DOHH2 (cell line): ENCODE results near the gene MSLN.

Experiments used
- H3F3A ChIP-seq: fragments of 200-600 bp; sonication (generic), shearing (Covaris generic); 2 replicates; pipeline ENCODE4 v1.6.0; 2016; ENCODE audit warnings: antibody characterized with exemption, mild to moderate bottlenecking; ENCODE audit not compliant: control insufficient read depth, insufficient read depth
- H3K27ac ChIP-seq: fragments of 200-600 bp; sonication (generic); 2 replicates; pipeline ENCODE4 v1.5.1; 2014; ENCODE audit warnings: low read depth, mild to moderate bottlenecking, low read length, moderate library complexity
- H3K27me3 ChIP-seq: fragments of 200-600 bp; sonication (generic); 2 replicates; pipeline ENCODE4 v1.6.1; 2014; ENCODE audit warnings: mild to moderate bottlenecking, low read length, mixed read lengths; ENCODE audit not compliant: control insufficient read depth
- H3K36me3 ChIP-seq: fragments of 200-600 bp; sonication (generic); 2 replicates; pipeline ENCODE4 v1.6.1; 2014; ENCODE audit warnings: mild to moderate bottlenecking, low read length, moderate library complexity, mixed read lengths; ENCODE audit not compliant: control insufficient read depth
- H3K4me1 ChIP-seq: fragments of 200-600 bp; sonication (generic); 2 replicates; pipeline ENCODE4 v1.6.1; 2014; ENCODE audit warnings: mild to moderate bottlenecking, low read length, mixed read lengths; ENCODE audit not compliant: control insufficient read depth
- H3K4me2 ChIP-seq: fragments of 200-600 bp; sonication (generic); 2 replicates; pipeline ENCODE4 v1.6.0; 2014; ENCODE audit warnings: mild to moderate bottlenecking, low read length, moderate library complexity
- H3K4me3 ChIP-seq: fragments of 200-600 bp; sonication (generic); 2 replicates; pipeline ENCODE4 v1.5.1; 2014; ENCODE audit warnings: mild to moderate bottlenecking, low read length, mixed read lengths
- H3K79me2 ChIP-seq: fragments of 200-600 bp; sonication (generic); 2 replicates; pipeline ENCODE4 v1.6.1; 2014; ENCODE audit warnings: mild to moderate bottlenecking, low read length, mixed read lengths; ENCODE audit not compliant: control insufficient read depth
- H3K9me2 ChIP-seq: fragments of 200-600 bp; sonication (generic); replicated peaks from 2 replicates; pipeline ENCODE4 v1.6.1; 2014; ENCODE audit warnings: mild to moderate bottlenecking, low read length, mixed read lengths; ENCODE audit not compliant: control insufficient read depth
- H3K9me3 ChIP-seq: fragments of 200-600 bp; sonication (generic); 2 replicates; pipeline ENCODE4 v1.6.1; 2014; ENCODE audit warnings: antibody characterized with exemption, low read length, mixed read lengths; ENCODE audit not compliant: control insufficient read depth, insufficient read depth
- H4K20me1 ChIP-seq: fragments of 200-600 bp; sonication (generic); 2 replicates; pipeline ENCODE4 v1.6.0; 2014; ENCODE audit warnings: low read depth, mild to moderate bottlenecking, antibody characterized with exemption, low read length, moderate library complexity; ENCODE audit not compliant: control insufficient read depth, insufficient read depth
- CTCF ChIP-seq: fragments of 200-600 bp; sonication (generic); IDR thresholded peaks from one replicate; pipeline ENCODE4 v1.5.1; 2014; ENCODE audit warnings: antibody characterized with exemption, mild to moderate bottlenecking, low read depth, low read length; ENCODE audit not compliant: poor library complexity, severe bottlenecking
- EZH2phosphoT487 ChIP-seq: fragments of 200-600 bp; sonication (generic); IDR thresholded peaks from 2 replicates; pipeline ENCODE4 v1.6.1; 2017; ENCODE audit warnings: borderline replicate concordance, mild to moderate bottlenecking, antibody characterized with exemption, low read length, moderate library complexity, mixed read lengths

MSLN gene

GRCh38 chr16:813916-814412 is 53.4 kb downstream of the MSLN start:
- TF ChIP-seq EZH2phosphoT487: no peak
- no peak for TF ChIP-seq CTCF
- Histone ChIP-seq H3K9me3 (peaks cover 6% of the 10 kb centered on the region; the same call in 1 of the 2 replicates), H3K9me2 (no peaks in the 10 kb centered on the region), H4K20me1 (no peaks in the 10 kb centered on the region), H3K4me2 (no peak overlapping the region), H3K27ac (no peak overlapping the region), H3F3A (no peaks in the 10 kb centered on the region), H3K36me3 (no peaks in the 10 kb centered on the region), H3K27me3 (peaks cover 16% of the 10 kb centered on the region), H3K4me3 (no peak overlapping the region), H3K4me1 (no peaks in the 10 kb centered on the region), H3K79me2 (no peaks in the 10 kb centered on the region)

- no peaks in the 10 kb centered on the region for H3K9me2 ChIP-seq
- H3K36me3 ChIP-seq: no peaks in the 10 kb centered on the region
- no peak for TF ChIP-seq EZH2phosphoT487
- no peak for TF ChIP-seq CTCF
- H3K27ac ChIP-seq: no peak overlapping the region
- no peak overlapping the region for H3K4me2 ChIP-seq
- no peak overlapping the region for H3K4me3 ChIP-seq
- H3F3A ChIP-seq: no peaks in the 10 kb centered on the region
- no peaks in the 10 kb centered on the region for H3K79me2 ChIP-seq
- no peaks in the 10 kb centered on the region for H4K20me1 ChIP-seq
- H3K9me3 ChIP-seq: peaks cover 6% of the 10 kb centered on the region; the same call in 1 of the 2 replicates
- H3K4me1 ChIP-seq: peaks cover 8% of the 10 kb centered on the region
- peaks cover 25% of the 10 kb centered on the region for H3K27me3 ChIP-seq
Measured at GRCh38 chr16:814974-815373, 54.4 kb downstream of the MSLN start.

GRCh38 chr16:815861-816260 is 55.3 kb downstream of the MSLN start:
- H3K27ac ChIP-seq: no peak overlapping the region
- H3K79me2 ChIP-seq: no peaks in the 10 kb centered on the region
- H4K20me1 ChIP-seq: no peaks in the 10 kb centered on the region
- H3K9me3 ChIP-seq: peaks cover 6% of the 10 kb centered on the region; the same call in 1 of the 2 replicates
- H3F3A ChIP-seq: no peaks in the 10 kb centered on the region
- peaks cover 25% of the 10 kb centered on the region for H3K27me3 ChIP-seq
- H3K4me2 ChIP-seq: no peak overlapping the region
- H3K4me3 ChIP-seq: no peak overlapping the region
- TF ChIP-seq CTCF (no peak), EZH2phosphoT487 (no peak)
- no peaks in the 10 kb centered on the region for H3K9me2 ChIP-seq
- H3K36me3 ChIP-seq: no peaks in the 10 kb centered on the region
- peaks cover 14% of the 10 kb centered on the region for H3K4me1 ChIP-seq
